HG02678 (cell line): ENCODE data around the gene SEMA4A.
"Not testable (repeated sequence)": the region's sequence is repeated elsewhere in the genome, so short reads cannot be mapped to it uniquely, and the experiment has no call there.

Experiments used
- ATAC-seq: cut with Tn5 transposase; IDR thresholded peaks from one replicate; pipeline ENCODE4 v1.9.1; 2021; ENCODE audit warnings: mild to moderate bottlenecking, moderate library complexity; ENCODE audit not compliant: unreplicated experiment

Gene SEMA4A

DNA sequence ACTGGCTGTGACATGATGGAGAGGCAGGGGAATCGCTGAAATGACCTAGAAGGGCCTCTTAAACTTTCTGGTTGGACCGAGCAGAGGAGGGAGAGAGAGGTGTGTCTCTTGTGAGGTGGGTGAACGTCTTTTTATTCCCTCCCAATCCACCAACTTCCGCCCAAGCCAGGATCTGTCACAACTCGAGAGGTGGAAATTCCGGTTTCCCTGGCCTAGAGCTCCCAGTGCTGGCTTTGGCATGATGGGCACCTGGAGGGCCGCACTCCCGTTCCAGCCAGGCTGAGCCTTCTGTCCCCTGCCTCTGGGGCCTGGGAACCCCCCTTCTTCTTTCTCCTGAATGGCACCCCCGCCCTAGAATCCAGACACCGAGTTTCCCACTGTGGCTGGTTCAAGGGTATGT, at the start of gene SEMA4A:
TSS of gene SEMA4A (plus strand) at position 224 of the 400 bp plus-strand sequence. CDS start 994 bp downstream, outside the sequence.
- ATAC-seq, result no peak

DNA sequence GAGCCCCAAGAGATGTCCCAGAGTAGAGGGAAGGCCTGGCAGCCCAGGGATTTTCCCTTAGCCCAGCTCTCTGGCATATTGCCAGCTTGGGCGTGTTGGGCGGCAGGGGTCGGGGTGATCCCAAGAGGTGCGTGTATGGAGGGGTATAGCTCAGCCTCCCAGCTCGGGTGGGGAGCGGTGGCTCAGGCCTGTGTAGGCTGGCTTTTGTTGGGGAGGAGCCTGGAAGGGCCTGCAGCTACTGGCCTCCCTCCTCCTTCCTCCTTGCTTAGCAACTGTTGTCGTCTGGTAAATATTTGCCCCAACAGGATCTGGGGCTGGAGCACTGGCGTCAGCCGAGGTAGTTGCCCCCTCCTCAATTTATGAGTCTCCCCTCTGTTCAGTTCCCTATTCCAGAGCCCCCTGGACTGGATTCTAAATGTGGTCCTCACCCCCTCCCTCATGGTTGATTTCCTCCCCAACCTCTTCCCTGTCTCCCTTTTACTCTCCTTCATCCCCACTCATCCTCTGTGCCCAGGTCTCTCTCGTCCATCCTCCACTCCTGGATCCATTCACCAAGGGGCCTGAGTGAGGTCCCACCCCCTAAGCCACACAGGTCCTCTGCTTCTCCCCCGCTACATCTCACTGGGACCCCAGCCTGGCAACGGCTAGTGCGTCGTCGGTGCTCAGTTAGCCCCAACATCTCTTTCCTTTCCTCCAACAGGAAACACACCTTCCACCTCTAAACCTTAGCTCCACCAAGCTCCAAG, 49.1 kb upstream of the SEMA4A start:
- ATAC-seq, result no peak

DNA sequence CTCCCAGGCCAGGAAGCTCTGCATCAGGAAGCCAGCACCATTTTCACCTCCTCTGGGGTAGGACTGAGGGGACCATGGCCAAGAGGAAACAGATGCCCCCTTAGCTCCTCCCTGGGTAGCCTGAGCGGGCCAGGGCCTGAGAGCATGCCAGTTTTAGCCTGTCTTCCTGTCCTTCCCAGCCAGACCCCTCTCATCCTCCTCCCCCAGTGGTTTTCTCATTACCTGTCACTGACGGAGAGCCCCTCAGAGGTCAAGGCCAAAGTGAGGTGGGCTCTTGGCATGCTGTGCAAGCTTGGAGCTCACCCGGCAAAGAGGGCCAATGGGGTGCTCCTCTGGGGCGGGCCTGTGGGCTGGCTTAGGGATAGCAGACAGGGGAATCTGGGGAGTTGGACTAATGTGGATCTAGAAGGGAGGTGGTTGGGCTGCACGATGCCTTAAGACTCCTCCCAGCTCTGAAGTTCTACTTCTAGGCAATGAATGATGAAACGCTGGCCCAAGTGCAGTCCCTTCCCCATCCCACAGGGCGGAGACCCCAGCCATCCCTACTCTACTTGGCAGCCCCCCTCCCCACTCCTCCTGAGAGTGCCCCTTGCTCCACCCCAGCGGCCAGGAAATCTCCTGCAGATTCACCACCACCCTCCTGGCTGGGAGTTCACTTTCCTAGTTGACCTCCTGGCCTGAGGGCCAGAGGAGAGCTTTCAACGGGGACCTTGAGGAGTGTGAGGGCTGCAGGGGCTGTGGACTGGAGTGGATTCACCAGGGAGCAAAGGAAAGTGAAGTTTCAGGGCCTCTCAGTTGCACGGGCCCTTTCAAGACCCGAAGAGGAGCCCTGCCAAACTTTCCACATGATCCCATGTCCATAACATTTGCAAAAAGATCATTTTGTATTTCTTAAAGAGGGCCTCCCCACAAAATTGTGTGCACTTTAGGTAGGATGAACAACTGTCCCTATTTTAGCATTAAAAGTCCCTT, 48.2 kb upstream of the SEMA4A start:
- ATAC-seq, result no peak

DNA sequence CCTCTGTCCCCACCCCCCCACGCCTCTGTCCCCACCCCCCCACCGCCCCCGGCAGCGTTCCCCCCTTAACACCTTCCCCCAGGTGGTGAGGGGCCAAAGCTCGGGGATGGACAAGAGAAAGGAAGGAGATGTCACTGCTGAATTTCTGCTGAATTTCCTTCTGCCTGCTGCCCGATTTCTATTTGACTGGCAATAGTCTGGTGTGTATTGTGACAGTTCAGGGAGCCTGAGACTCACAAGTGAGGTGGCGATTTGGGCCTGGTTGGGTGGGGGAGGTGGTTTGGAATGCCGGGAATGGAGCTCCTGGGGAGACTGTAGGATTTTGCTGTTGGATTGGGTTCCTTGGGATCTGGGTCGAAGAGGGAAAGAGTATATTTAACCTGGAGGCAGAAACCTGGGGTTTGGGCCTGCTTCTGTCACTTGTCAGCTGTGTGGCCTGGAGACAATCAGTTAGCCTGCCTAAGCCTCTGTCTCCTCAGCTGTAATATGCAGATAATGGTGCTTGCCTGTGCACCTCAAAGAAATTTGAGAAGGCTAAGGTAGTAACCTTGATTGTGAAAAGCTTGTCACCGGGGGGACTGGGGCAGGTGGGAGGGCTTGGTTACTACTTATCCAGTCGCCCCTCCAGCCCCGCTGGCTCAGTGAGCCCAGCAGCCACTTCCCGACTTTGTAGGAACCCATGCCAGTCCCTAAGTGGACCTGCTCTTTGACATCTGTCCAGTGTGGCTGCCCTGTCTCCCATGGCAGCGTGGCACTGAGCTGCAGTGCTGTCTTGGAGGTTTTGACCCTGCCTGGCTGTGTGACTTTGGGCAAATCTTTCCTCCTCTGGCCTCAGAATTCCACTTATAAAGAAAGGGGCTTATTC, 46.5 kb upstream of the SEMA4A start:
- ATAC-seq, result no peak

DNA sequence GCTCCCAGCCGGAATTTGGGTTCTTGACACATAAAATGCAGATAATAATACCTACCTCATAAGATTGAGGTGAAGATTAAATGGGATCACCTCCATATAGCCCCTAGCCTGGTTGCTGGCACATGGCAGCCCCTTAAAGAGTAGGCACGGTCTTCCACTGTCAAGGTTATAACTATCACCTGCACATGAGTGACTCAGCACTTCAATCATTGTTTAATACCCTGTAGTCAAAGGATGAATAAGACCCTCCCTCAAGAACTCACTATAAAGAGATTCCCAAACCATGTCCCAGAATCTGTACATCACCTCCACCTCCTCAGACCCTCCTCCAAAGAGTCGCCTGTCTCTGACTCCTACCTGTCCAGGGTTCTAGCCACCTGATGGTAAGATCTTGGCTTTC, 45.3 kb upstream of the SEMA4A start:
- no peak for ATAC-seq

DNA sequence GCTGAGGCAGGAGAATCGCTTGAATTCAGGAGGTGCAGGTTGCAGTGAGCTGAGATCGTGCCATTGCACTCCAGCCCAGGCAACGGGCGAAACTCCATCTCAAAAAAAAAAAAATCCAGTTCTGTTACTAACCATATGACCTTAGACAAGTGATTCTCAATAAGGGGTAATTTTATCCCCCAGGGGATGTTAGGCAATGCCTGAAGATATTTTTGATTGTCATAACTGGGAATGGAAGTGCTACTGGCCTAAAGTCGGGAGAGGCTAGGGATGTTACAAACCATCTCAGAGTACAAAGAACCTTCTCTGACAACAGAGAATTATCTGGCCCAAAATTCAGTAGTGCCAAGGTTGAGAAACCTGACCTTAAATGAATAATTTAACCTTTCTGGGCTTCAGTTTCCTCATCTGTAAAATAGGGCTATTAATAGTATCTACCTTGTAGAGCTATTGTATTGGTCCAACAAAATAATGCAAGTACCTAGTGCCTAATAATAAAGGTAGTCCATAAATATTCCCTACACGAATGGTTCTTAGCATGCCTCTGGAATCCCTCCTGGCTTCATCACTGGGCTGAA, 44.6 kb upstream of the SEMA4A start:
- no peak for ATAC-seq

DNA sequence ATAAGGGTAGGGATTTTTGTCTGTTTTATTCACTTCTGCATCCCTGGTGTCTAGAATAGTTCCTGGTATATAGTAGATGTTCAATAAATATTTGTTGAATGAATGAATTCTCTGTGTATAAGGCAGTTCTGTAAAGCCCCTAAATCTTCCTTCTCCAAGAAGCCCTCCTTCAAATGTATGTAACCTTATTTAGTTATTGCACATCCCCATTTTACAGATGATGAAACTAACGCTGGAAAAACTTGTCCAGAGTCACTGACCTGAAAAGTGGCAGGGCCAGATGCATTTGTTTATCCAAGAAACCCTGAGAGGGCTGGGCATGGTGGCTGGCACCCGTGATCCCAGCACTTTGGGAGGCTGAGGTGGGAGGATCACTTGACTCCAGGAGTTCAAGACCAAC, 43.1 kb upstream of the SEMA4A start:
- no peak for ATAC-seq

DNA sequence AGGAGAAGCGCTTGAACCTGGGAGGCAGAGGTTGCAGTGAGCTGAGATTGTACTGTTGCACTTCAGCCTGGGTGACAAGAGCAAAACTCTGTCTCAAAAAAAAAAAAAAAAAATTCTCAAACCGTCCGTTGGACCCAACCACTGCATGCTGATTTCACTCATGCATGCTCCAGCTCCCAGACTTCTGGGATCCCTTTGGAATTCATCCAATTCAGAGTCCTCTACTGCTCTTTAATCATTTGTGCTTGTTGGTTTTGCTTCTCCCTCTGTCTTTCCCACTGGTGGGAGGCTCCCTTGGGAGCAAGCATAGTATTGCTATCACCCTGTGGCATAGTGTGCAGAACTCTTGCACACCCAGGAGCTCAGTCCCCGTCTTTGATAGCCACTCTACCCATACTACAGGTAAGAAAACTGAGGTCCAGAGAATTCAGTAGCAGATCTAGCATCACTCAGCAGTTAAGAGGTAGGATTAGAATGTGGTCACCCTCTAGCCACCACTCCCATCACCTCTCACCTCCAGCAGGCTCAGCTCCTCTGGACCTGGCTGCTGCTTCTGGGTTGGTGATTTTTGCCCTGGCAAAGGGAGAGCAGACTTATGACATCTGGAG, 41.9 kb upstream of the SEMA4A start:
- ATAC-seq, result no peak

DNA sequence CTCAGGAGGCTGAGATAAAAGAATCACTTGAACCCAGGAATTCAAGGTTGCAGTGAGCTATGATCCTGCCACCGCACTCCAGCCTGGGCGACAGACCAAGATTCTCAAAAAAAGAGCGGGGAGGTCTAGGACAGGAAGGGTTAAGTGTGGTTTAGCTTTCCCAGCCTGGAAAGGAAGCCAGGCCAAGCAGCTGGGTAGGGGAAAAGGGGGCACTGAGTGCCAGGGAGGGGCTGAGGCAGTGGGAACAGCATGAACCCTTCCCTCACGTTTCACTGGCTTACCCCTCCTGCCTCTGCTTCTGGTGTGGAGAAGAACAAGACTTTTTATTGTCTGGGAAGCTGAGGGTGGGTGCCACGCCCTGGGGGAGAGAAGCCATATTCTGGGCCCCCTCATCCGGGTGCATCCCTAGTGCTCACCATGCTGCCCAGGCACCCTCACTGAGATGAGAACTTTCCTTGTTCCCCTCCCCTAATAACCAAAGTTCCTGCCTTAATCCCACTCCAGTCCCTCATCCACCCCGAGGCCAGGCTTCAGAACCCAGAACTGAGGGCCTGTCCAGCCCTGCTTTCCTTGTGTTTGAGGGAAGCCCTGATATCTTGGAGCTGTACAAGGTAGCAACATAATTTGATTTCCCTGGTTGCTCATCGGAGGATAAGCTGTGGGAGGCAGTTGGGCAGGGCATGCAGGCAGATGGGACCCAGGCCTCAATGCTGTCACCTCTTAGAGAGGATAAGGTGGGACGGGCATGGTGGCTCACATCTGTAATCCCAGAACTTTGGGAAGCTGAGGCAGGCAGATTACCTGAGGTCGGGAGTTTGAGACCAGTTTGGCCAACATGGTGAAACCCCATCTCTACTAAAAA, 40.9 kb upstream of the SEMA4A start:
- ATAC-seq, result no peak

DNA sequence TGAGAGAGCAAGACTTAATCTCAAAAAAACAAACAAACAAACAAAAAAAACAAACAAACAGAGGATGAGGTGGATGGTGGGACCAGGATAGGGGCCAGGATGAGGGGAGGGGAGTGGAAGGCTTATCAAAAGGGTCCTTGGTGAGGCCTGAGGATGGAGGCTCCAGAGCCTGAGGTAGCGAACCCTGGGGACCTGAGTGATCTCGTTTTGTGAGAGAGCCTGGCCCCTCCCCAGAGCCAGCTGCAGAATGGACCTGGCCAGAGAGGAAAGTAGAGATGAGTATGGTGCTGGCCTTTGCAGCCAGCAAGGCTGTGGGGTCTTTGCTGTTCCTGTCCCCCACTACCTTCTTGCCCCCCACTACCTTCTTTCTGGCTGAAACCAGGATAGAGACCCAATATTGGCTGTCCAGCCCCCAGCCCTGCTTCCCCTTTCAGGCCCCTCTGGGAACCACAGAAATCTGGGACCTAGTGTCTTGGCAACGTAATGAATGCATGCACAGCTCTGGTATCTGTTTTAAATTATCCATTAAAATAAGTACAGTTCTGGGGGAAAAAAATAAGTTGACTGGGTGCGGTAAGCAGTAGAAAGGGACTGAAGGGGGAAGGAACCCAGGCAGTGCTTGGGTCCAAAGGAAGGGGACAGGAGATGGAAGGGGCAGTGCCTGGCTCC, 40.0 kb upstream of the SEMA4A start:
- ATAC-seq, result no peak

DNA sequence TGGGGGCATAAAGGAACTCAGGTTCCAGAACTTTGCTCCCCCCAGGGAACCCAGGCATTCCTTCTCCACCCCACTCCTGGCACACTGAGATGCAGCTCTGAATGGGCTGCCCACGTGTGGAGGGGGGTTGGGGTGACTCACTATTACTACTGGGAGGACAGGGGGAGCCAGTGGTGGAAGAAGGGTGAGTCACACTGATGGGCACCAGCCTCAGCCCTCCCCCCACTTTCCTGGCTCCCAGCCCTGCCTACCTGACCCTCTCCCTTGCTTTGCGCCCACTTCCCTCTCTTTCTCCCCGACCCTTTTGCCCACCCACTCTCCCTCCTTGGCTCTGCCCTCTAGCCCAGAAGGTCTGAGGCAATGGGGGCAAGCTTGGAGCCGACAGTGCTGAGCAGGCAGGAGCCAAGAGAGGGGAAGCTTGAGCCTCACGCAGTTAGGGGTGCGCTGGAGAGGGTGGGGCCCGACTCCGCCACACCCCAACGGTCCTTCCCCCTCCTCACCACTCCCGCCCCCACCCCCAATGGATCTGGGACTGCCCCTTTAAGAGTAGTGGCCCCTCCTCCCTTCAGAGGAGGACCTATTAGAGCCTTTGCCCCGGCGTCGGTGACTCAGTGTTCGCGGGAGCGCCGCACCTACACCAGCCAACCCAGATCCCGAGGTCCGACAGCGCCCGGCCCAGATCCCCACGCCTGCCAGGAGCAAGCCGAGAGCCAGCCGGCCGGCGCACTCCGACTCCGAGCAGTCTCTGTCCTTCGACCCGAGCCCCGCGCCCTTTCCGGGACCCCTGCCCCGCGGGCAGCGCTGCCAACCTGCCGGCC, 39.1 kb upstream of the SEMA4A start, which contains the start of gene LMNA:
TSS of gene LMNA (plus strand) at position 611 of the 818 bp plus-strand sequence. CDS start 208 bp downstream, outside the sequence.
- ATAC-seq, result peak; percentile 78

DNA sequence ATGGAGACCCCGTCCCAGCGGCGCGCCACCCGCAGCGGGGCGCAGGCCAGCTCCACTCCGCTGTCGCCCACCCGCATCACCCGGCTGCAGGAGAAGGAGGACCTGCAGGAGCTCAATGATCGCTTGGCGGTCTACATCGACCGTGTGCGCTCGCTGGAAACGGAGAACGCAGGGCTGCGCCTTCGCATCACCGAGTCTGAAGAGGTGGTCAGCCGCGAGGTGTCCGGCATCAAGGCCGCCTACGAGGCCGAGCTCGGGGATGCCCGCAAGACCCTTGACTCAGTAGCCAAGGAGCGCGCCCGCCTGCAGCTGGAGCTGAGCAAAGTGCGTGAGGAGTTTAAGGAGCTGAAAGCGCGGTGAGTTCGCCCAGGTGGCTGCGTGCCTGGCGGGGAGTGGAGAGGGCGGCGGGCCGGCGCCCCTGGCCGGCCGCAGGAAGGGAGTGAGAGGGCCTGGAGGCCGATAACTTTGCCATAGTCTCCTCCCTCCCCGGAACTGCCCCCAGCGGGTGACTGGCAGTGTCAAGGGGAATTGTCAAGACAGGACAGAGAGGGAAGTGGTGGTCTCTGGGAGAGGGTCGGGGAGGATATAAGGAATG, 38.4 kb upstream of the SEMA4A start:
- ATAC-seq, result no peak

DNA sequence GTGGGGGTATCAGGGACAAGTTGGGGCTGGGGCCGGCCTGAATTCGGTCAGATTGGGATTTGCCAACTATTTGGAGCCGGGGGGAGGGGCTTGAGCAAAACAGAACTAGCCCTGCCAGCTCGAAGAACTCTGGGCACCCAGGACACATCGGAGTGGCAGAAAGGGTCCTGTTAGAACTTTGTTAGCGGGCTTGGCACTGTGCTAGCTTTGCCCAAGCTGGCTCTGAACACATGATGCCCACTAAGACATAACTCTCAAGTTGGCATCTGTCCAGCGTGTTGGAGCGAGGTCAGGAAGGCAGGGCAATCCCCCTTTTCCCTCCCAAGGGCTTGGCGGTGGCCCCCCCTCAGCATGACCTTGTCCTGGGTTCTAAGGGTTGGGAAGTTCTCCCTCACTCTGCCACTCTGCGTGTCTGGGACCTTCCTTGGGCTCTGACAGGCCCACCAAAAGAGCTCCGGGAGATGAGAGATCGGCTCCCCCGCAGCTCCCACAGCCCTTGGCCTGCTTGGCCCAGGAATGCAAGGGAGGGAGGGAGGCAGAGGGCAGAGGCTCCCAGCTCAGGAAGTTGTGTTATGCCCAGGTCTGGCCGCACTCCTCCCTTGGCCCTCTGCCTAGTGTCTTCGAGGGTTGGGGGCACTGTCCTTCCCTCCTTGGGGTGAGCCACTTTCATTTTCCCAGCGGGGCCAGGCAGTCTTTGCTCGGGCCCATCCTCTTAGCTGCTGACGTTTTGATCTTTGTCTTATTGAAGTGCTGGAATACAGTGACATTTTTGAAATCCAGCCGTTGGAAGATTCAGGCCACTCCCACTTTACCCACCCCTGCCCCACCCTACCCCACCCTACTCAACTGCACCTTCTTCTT, 37.6 kb upstream of the SEMA4A start:
- no peak for ATAC-seq

DNA sequence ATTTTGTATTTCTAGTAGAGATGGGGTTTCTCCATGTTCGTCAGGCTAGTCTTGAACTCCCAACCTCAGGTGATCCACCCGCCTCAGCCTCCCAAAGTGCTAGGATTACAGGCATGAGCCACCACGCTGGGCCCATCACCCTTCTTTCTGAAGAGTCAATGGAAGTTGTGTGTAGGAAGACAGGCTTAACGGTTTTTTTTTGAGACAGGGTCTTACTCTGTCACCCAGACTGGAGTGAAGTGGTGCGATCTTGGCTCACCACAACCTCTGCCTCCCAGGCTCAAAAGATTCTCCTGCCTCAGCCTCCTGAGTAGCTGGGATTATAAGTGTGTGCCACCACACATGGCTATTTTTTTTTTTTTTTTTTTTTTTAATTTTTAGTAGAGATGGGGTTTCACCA, 36.7 kb upstream of the SEMA4A start:
- not testable (repeated sequence) for ATAC-seq

DNA sequence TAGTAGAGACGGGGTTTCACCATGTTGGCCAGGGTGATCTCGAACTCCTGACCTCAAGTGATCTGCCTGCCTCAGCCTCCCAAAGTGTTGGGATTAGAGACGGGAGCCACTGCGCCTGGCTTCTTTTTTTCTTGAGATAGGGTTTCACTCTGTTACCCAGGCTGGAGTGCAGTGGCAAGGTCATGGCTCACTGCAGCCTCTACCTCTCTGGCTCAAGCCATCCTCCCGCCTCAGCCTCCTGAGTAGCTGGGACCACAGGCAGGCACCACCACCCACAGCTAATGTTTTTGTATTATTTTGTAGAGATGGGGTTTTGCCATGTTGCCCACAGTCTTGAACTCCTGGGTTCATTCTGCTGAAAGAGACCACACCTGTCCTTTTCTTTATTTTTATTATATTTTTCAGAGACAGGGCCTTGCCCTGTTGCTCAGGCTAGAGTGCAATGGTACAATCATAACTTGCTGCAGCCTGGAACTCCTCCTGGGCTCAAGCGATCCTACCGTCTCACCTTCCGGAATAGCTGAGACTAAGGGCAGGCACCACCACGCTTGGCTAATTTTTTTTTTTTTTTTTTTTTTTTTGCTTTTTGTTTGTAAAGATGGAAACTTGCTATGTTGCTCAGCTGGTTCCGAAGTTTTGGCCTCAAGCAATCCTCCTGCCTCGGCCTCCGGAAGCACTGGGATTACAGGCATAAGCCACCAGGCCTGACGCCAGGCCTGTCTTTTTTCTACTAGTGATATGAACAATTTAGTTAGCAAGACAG, 35.8 kb upstream of the SEMA4A start:
- no peak for ATAC-seq
